ENCODE results near the gene PSAPL1. TPM values are rescaled to one million over a fixed set of nuclear protein-coding genes. Genes with fewer than 3 reads are reported as not detected.

PSAPL1 gene
- total and polyA plus RNA-seq, 2 of the 8 experiments (the other 6 are each of a cell fraction or from before 2014, with no cell fraction given): 0.03 TPM; not detected in 1

DNA sequence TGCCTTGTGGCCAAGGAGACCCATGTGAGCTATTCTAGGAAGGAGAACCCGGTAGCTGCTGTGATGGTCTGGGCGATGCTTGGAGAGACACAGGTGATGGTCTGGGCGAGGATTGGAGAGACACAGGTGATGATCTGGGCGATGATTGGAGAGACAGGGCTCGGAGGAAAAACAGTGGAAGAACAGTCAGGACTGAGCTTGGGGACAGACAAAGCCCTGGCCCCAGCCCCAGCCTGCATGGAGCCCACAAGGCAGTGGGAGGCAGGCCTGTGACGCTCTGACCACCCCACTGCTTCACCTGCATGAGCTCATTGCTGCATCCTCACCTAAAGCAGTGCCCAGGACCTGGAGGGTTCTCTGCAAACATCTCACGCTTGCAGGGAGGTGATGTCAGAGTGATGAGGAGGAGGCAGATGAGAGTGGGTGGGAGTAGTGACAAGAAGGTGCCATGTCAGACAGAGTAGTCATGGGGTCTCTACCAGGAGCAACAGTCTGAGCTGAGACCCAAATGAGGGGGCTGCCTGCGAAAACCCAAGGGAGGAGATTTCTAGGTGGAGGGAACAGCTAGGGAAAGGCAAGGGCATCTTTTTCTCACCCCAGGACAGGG is 35.9 kb upstream of the PSAPL1 start:
- Histone ChIP-seq H2AFZ (ENCODE audit: low read length) (no peak overlapping the region), H4K5ac (ENCODE audit: insufficient read length, low read depth, low read length) (no peak overlapping the region), H3K56ac (replicated peaks; ENCODE audit: insufficient read length, low read depth, low read length) (no peak overlapping the region), H2BK5ac (ENCODE audit: low read depth, low read length) (no peak overlapping the region), H4K91ac (replicated peaks; ENCODE audit: insufficient read length, low read length) (no peak overlapping the region), H4K8ac (ENCODE audit: extremely low read depth, insufficient read depth, low read length) (no peak overlapping the region), H3K4me3 (ENCODE audit: extremely low read depth in 1 of 4, insufficient read depth in 2 of 4, low read depth in 3 of 4, low read length in 4 of 4) (no peak overlapping the region), H3K9ac (replicated peaks in 1 of 4; ENCODE audit: extremely low read depth in 1 of 4, low read depth in 3 of 4, low read length in 3 of 4) (no peak overlapping the region), H3K23me2 (ENCODE audit: low read depth, low read length) (peaks cover 7% of the 10 kb centered on the region; the same call in 1 of the 2 replicates), H3K14ac (ENCODE audit: insufficient read length) (no peak overlapping the region), H2BK12ac (ENCODE audit: low read depth, low read length) (no peak overlapping the region), H2BK120ac (replicated peaks; ENCODE audit: low read depth, low read length) (no peak overlapping the region), H3K4me2 (ENCODE audit: insufficient read depth in 1 of 2, low read depth in 2 of 2, low read length in 2 of 2) (no peak overlapping the region), H3K18ac (ENCODE audit: extremely low read depth, low read length) (no peak overlapping the region), H3K27me3 (replicated peaks in 1 of 4; ENCODE audit: control insufficient read depth in 3 of 4, extremely low read depth in 1 of 4, insufficient read depth in 3 of 4, low read length in 3 of 4) (no peaks in the 10 kb centered on the region), H3K36me3 (ENCODE audit: control insufficient read depth in 2 of 4, insufficient read depth in 4 of 4, low read length in 3 of 4) (no peaks in the 10 kb centered on the region), H3K79me1 (ENCODE audit: low read depth, low read length) (no peaks in the 10 kb centered on the region), H3K23ac (ENCODE audit: insufficient read length) (no peak overlapping the region), H2BK15ac (ENCODE audit: low read length) (no peak overlapping the region), H4K20me1 (replicated peaks in 1 of 2; ENCODE audit: control insufficient read depth in 1 of 2, insufficient read depth in 2 of 2, low read length in 2 of 2) (peaks cover 0 to 2% of the 10 kb centered on the region in 2 experiments), H2BK20ac (ENCODE audit: low read length) (no peak overlapping the region), H3K9me3 (ENCODE audit: insufficient read depth in 2 of 2, low read depth in 1 of 2, low read length in 1 of 2) (peaks cover 7% of the 10 kb centered on the region in 2 experiments; a peak in 3 of 4 replicates), H3K4ac (replicated peaks; ENCODE audit: insufficient read length, low read depth, low read length) (no peak overlapping the region), H3K4me1 (replicated peaks in 1 of 4; ENCODE audit: control insufficient read depth in 3 of 4, insufficient read depth in 4 of 4, low read length in 3 of 4) (peaks cover 0 to 8% (median 5%) of the 10 kb centered on the region in 4 experiments; a peak in 5 of 7 replicates), H2AK5ac (ENCODE audit: low read depth, low read length) (0 out of 2 replicates have a peak overlapping the region, but pooled peaks have one; percentile 13), H3K79me2 (ENCODE audit: control insufficient read depth in 1 of 2, insufficient read depth in 2 of 2, low read length in 2 of 2) (no peaks in the 10 kb centered on the region), H3K27ac (ENCODE audit: low read depth, low read length) (no peak overlapping the region)
- WGBS, 2 experiments (ENCODE audit: extremely low coverage in 1 of 2, insufficient coverage in 1 of 2, insufficient read length in 1 of 2, insufficient replicate concordance in 2 of 2, low coverage in 1 of 2, low lambda C conversion rate in 2 of 2, missing lambda C conversion rate in 1 of 2): 83% methylated on average over 8 of the region's 8 CpGs; no CpG with 5 or more reads in 1 of the 2 experiments
- FAIRE-seq: no peak
- ChIA-PET POLR2A (ENCODE audit: partially characterized antibody) (no interaction called here), CTCF (ENCODE audit: partially characterized antibody) (interaction anchor here (0.9 to 2.5 kb wide), 3 partner anchors 9 to 62 kb away, joined by 3 to 21 read pairs (median 3); no protein-coding TSS in a partner anchor)
- no peak for DNase-seq (ENCODE audit: low read depth in 1 of 2, low spot score in 2 of 2)
- no peak for TF ChIP-seq SP4 (IDR thresholded peaks at IDR 0.05; ENCODE audit: low read length)
- TF ChIP-seq KDM1A (IDR thresholded peaks at IDR 0.05; ENCODE audit: borderline replicate concordance, low read length): no peak
- TF ChIP-seq BCL11A (IDR thresholded peaks at IDR 0.05; ENCODE audit: low read depth in 2 of 2, low read length in 2 of 2): no peak
- TF ChIP-seq SP2 (IDR thresholded peaks at IDR 0.05; ENCODE audit: low read length): no peak
- TF ChIP-seq, protein P1, sequence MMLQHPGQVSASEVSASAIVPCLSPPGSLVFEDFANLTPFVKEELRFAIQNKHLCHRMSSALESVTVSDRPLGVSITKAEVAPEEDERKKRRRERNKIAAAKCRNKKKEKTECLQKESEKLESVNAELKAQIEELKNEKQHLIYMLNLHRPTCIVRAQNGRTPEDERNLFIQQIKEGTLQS (IDR thresholded peaks at IDR 0.05; ENCODE audit: insufficient read depth, low read depth, low read length): no peak
- no peak for TF ChIP-seq TAF7 (optimal IDR thresholded peaks at IDR 0.05; ENCODE audit: borderline replicate concordance, low read depth, low read length)
- TF ChIP-seq CBX5 (IDR thresholded peaks at IDR 0.05; ENCODE audit: low read depth, low read length): no peak
- TF ChIP-seq CTBP2 (IDR thresholded peaks at IDR 0.05; ENCODE audit: borderline replicate concordance, insufficient read depth, insufficient read length, low read length): no peak
- no peak for TF ChIP-seq CREB1 (IDR thresholded peaks at IDR 0.05)
- no peak for TF ChIP-seq EZH2 (IDR thresholded peaks at IDR 0.05; ENCODE audit: low read depth, low read length, severe bottlenecking)
- no peak for TF ChIP-seq BACH1 (IDR thresholded peaks at IDR 0.05; ENCODE audit: low read length)
- TF ChIP-seq SAP30 (IDR thresholded peaks at IDR 0.05; ENCODE audit: insufficient read depth, insufficient replicate concordance, low read length): no peak
- TF ChIP-seq GABPA (IDR thresholded peaks at IDR 0.05; ENCODE audit: borderline replicate concordance, insufficient read depth, low read length): no peak

Data from H1 (cell line).